ENCODE data around the gene CCDC85A. TPM values are rescaled to one million over a fixed set of nuclear protein-coding genes. Genes with fewer than 3 reads are reported as not detected.

The CCDC85A gene
- total and polyA plus RNA-seq, 2 of the 8 experiments (the other 6 are each of a cell fraction or from before 2014, with no cell fraction given): 0.20 TPM; not detected in 1

DNA sequence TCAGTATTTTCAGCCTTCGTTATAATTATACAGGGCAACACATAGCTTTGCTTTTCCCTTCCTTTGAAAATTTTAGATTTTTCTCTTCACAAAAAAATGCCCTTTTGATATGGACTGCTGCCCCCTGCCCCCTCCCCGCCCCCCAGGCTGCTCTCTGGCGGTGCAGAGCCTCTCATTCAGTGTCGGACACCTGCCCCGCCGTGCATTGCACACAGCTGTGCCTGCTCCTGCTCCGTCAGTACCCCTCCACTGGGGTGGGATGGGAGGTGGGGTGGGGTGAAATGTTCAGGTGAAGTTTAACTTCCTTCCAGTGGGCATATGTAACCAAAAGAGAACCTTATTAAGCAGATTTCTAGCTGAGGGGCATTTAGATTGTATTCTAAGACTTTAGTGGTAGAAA is 148.0 kb downstream of the CCDC85A start:
- Histone ChIP-seq H3K4me3 (ENCODE audit: extremely low read depth in 1 of 4, insufficient read depth in 2 of 4, low read depth in 3 of 4, low read length in 4 of 4) (no peak overlapping the region), H3K27me3 (replicated peaks in 1 of 4; ENCODE audit: control insufficient read depth in 3 of 4, extremely low read depth in 1 of 4, insufficient read depth in 3 of 4, low read length in 3 of 4) (no peaks in the 10 kb centered on the region), H3K36me3 (ENCODE audit: control insufficient read depth in 2 of 4, insufficient read depth in 4 of 4, low read length in 3 of 4) (no peaks in the 10 kb centered on the region), H3K4me1 (replicated peaks in 1 of 4; ENCODE audit: control insufficient read depth in 3 of 4, insufficient read depth in 4 of 4, low read length in 3 of 4) (no peaks in the 10 kb centered on the region; a peak in 1 of 7 replicates), H3K79me2 (ENCODE audit: control insufficient read depth in 1 of 2, insufficient read depth in 2 of 2, low read length in 2 of 2) (no peaks in the 10 kb centered on the region), H3K23ac (ENCODE audit: insufficient read length) (no peak overlapping the region), H3K4me2 (ENCODE audit: insufficient read depth in 1 of 2, low read depth in 2 of 2, low read length in 2 of 2) (no peak overlapping the region), H4K8ac (ENCODE audit: extremely low read depth, insufficient read depth, low read length) (no peak overlapping the region), H3K9me3 (ENCODE audit: insufficient read depth in 2 of 2, low read depth in 1 of 2, low read length in 1 of 2) (no peaks in the 10 kb centered on the region), H4K20me1 (replicated peaks in 1 of 2; ENCODE audit: control insufficient read depth in 1 of 2, insufficient read depth in 2 of 2, low read length in 2 of 2) (no peaks in the 10 kb centered on the region), H3K4ac (replicated peaks; ENCODE audit: insufficient read length, low read depth, low read length) (no peak overlapping the region), H3K56ac (replicated peaks; ENCODE audit: insufficient read length, low read depth, low read length) (no peak overlapping the region), H3K79me1 (ENCODE audit: low read depth, low read length) (no peaks in the 10 kb centered on the region), H2AFZ (ENCODE audit: low read length) (no peak overlapping the region), H2BK20ac (ENCODE audit: low read length) (no peak overlapping the region), H3K9ac (replicated peaks in 1 of 4; ENCODE audit: extremely low read depth in 1 of 4, low read depth in 3 of 4, low read length in 3 of 4) (no peak overlapping the region), H3K27ac (ENCODE audit: low read depth, low read length) (no peak overlapping the region), H2AK5ac (ENCODE audit: low read depth, low read length) (no peak overlapping the region), H4K5ac (ENCODE audit: insufficient read length, low read depth, low read length) (no peak overlapping the region), H2BK120ac (replicated peaks; ENCODE audit: low read depth, low read length) (no peak overlapping the region), H4K91ac (replicated peaks; ENCODE audit: insufficient read length, low read length) (no peak overlapping the region), H2BK12ac (ENCODE audit: low read depth, low read length) (no peak overlapping the region), H2BK15ac (ENCODE audit: low read length) (no peak overlapping the region), H3K18ac (ENCODE audit: extremely low read depth, low read length) (no peak overlapping the region), H2BK5ac (ENCODE audit: low read depth, low read length) (no peak overlapping the region), H3K23me2 (ENCODE audit: low read depth, low read length) (no peaks in the 10 kb centered on the region), H3K14ac (ENCODE audit: insufficient read length) (no peak overlapping the region)
- no peak for TF ChIP-seq KDM4A (IDR thresholded peaks at IDR 0.05; ENCODE audit: low read depth, low read length, severe bottlenecking)
- TF ChIP-seq YY1 (IDR thresholded peaks at IDR 0.05; ENCODE audit: low read depth, low read length): no peak
- no peak for TF ChIP-seq SUZ12 (IDR thresholded peaks at IDR 0.05; ENCODE audit: low read length)
- TF ChIP-seq CBX8 (IDR thresholded peaks at IDR 0.05; ENCODE audit: borderline replicate concordance, low read depth, low read length): no peak
- TF ChIP-seq NANOG (IDR thresholded peaks at IDR 0.05; ENCODE audit: insufficient read depth, low read depth, low read length, poor library complexity, severe bottlenecking): no peak
- no peak for TF ChIP-seq HDAC2 (IDR thresholded peaks at IDR 0.05; ENCODE audit: borderline replicate concordance in 1 of 2, low read depth in 2 of 2, low read length in 2 of 2)
- no peak for TF ChIP-seq CBX5 (IDR thresholded peaks at IDR 0.05; ENCODE audit: low read depth, low read length)
- TF ChIP-seq TBP (IDR thresholded peaks at IDR 0.05; ENCODE audit: low read depth, low read length): no peak
- no peak for TF ChIP-seq CHD1 (IDR thresholded peaks at IDR 0.05; ENCODE audit: low read depth, low read length)
- DNase-seq (ENCODE audit: low read depth in 1 of 2, low spot score in 2 of 2) (no peak), FAIRE-seq (no peak)
- POLR2A ChIA-PET (ENCODE audit: partially characterized antibody): no interaction called here
- CTCF ChIA-PET (ENCODE audit: partially characterized antibody): no interaction called here
- WGBS, 2 experiments (ENCODE audit: extremely low coverage in 1 of 2, insufficient coverage in 1 of 2, insufficient read length in 1 of 2, insufficient replicate concordance in 2 of 2, low coverage in 1 of 2, low lambda C conversion rate in 2 of 2, missing lambda C conversion rate in 1 of 2): 90% methylated on average over 6 of the region's 7 CpGs; no CpG with 5 or more reads in 1 of the 2 experiments

Data from H1 (cell line).